GM12891 (cell line): ENCODE measurements around the gene ANXA6.

ENCODE experiments used
- DNase-seq: peaks from one replicate; pipeline ENCODE4 v3.0.0; 2011; ENCODE audit warnings: low spot score; ENCODE audit not compliant: insufficient read length
- FAIRE-seq: peaks from 2 replicates; lab custom pipeline; 2011; peaks lifted over from hg19 to GRCh38; lab: Jason Lieb, UNC
- PAX5 ChIP-seq: IDR thresholded peaks from 2 replicates; pipeline ENCODE4 v1.6.1; 2011; ENCODE audit warnings: low read length, moderate library complexity, mild to moderate bottlenecking; ENCODE audit not compliant: insufficient read depth, severe bottlenecking
- POLR2A ChIP-seq: IDR thresholded peaks from 2 replicates; pipeline ENCODE4 v1.6.1; 2011; ENCODE audit warnings: low read depth, low read length, control low read depth
- POLR2AphosphoS5 ChIP-seq: IDR thresholded peaks from 2 replicates; pipeline ENCODE4 v1.6.1; 2011; ENCODE audit warnings: low read depth, low read length, control low read depth
- POU2F2 ChIP-seq: IDR thresholded peaks from 2 replicates; pipeline ENCODE4 v1.6.1; 2011; ENCODE audit warnings: low read depth, mild to moderate bottlenecking, control low read depth, low read length, moderate library complexity
- SPI1 ChIP-seq: IDR thresholded peaks from 2 replicates; pipeline ENCODE4 v1.6.1; 2011; ENCODE audit warnings: low read depth, low read length, control low read depth
- TAF1 ChIP-seq: IDR thresholded peaks from 2 replicates; pipeline ENCODE4 v1.6.1; 2011; ENCODE audit warnings: low read depth, low read length, control low read depth

The ANXA6 gene

GRCh38 chr5:151071848-151072629 lies 85.5 kb downstream of the ANXA6 start:
- TF ChIP-seq PAX5 = no peak
- no peak for DNase-seq
- FAIRE-seq = no peak

GRCh38 chr5:151071021-151071420 lies 86.6 kb downstream of the ANXA6 start:
- DNase-seq (no peak), FAIRE-seq (no peak)
- TF ChIP-seq PAX5 (no peak), SPI1 (no peak), POU2F2 (no peak), POLR2A (no peak), TAF1 (no peak), POLR2AphosphoS5 (no peak)

GRCh38 chr5:151070449-151070848 lies 87.1 kb downstream of the ANXA6 start:
- no peak for FAIRE-seq
- no peak for DNase-seq
- no peak for TF ChIP-seq PAX5
- no peak for TF ChIP-seq POLR2A
- TF ChIP-seq TAF1 = no peak
- no peak for TF ChIP-seq POLR2AphosphoS5
- TF ChIP-seq POU2F2 = no peak
- TF ChIP-seq SPI1 = no peak

GRCh38 chr5:151068433-151069197 lies 89.0 kb downstream of the ANXA6 start:
- FAIRE-seq (peak; percentile 76), DNase-seq (no peak)
- TF ChIP-seq POU2F2 = no peak
- 0 out of 2 replicates have a peak, but pooled peaks have one; percentile 18 for TF ChIP-seq POLR2A
- TF ChIP-seq POLR2AphosphoS5 = no peak
- no peak for TF ChIP-seq TAF1
- peak; percentile 13 for TF ChIP-seq PAX5

- FAIRE-seq (peak; percentile 48), DNase-seq (no peak)
- TF ChIP-seq POU2F2 (no peak), POLR2A (no peak), SPI1 (peak; percentile 49), POLR2AphosphoS5 (no peak)
Measured at GRCh38 chr5:151067632-151068432, 89.7 kb downstream of the ANXA6 start.

- TF ChIP-seq PAX5 (no peak), POLR2AphosphoS5 (no peak), POU2F2 (no peak), SPI1 (no peak), POLR2A (no peak), TAF1 (no peak)
- FAIRE-seq (no peak), DNase-seq (no peak)
Measured at GRCh38 chr5:151066920-151067319, 90.7 kb downstream of the ANXA6 start.

GRCh38 chr5:151065609-151066008 lies 92.0 kb downstream of the ANXA6 start:
- FAIRE-seq = no peak
- no peak for DNase-seq
- TF ChIP-seq PAX5 = no peak
- no peak for TF ChIP-seq POLR2A
- TF ChIP-seq TAF1 = no peak
- TF ChIP-seq POLR2AphosphoS5 = no peak
- TF ChIP-seq SPI1 = no peak
- no peak for TF ChIP-seq POU2F2

- FAIRE-seq (no peak), DNase-seq (no peak)
- TF ChIP-seq POU2F2 = no peak
- no peak for TF ChIP-seq SPI1
- no peak for TF ChIP-seq POLR2A
- no peak for TF ChIP-seq TAF1
- no peak for TF ChIP-seq PAX5
- no peak for TF ChIP-seq POLR2AphosphoS5
Measured at GRCh38 chr5:151064916-151065499, 92.6 kb downstream of the ANXA6 start.
